HG02885 (cell line): ENCODE measurements around the gene TRIML2.
"Not testable (repeated sequence)": the region's sequence is repeated elsewhere in the genome, so short reads cannot be mapped to it uniquely, and the experiment has no call there.

ENCODE experiments used
- ATAC-seq: cut with Tn5 transposase; IDR thresholded peaks from one replicate; pipeline ENCODE4 v1.9.1; 2021; ENCODE audit warnings: mild to moderate bottlenecking; ENCODE audit not compliant: unreplicated experiment, poor library complexity

TRIML2 gene

GRCh38 chr4:188107931-188108843 is 1.2 kb downstream of the TRIML2 start:
- no peak for ATAC-seq

DNA sequence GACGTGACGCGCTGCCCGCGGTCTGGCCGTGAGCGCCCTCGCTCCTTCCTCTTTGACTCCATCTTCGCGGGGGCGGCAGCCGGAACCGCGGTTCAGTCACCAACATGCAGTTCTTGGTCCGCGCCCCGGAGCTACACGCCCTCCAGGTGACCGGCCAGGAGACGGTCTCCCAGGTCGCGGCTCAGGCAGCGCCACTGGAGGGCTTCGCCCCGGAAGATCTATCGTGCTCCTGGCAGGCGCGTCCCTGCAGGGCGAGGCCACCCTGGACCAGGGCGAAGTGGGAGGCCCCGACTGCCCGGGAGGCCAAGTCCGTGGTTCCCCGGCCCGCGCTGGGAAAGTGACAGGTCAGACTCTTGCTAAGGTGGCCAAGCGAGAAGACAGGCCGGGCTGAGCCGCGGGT is 2.9 kb downstream of the TRIML2 start:
- ATAC-seq = no peak

GRCh38 chr4:188092824-188093223 is 16.6 kb downstream of the TRIML2 start:
- no peak for ATAC-seq

DNA sequence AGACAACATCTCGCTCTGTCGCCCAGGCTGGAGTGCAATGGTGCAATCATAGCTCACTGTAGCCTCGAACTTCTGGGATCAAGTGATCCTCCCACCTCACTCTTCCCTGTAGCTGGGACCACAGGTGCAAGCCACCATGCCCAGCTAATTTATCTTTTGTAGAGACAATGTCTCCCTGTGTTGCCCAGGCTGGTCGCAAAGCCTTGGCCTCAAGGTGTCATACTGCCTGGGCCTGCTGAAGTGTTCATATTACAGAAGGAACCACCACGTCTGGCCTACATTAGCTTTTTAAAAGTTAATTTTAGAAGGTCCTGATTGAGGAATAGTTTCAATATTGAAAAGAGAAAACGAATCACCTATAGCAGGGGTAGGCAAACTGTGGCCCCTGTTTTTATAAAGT is 22.5 kb downstream of the TRIML2 start:
- ATAC-seq = no peak

- ATAC-seq = no peak
These were observed 26.6 kb downstream of the TRIML2 start for GRCh38 chr4:188082796-188083195.

- ATAC-seq = no peak
These were observed 31.3 kb downstream of the TRIML2 start for GRCh38 chr4:188078116-188078515.

GRCh38 chr4:188076169-188076568 is 33.2 kb downstream of the TRIML2 start:
- no peak for ATAC-seq

- ATAC-seq = no peak
These were observed 48.3 kb downstream of the TRIML2 start for GRCh38 chr4:188061083-188061482.

DNA sequence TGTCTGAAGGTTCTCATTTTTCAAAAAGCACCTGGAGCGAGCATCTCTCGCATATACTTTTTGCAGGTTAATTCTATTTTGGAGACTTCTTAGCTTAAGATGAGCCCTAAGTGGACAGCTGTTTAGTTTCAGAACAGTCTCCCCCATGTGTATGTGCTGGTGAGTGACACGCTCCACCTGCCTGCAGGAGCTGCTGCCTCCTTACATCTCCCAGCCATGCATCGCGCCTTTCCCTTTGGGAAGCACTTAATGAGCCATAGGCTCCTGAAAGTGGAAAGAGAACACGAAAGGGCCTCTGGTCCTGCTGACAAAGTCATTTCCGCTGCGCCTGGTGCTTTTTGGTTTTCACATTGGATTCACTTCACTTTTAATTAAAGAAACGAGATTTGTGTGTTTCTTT is 56.1 kb downstream of the TRIML2 start:
- ATAC-seq = no peak

GRCh38 chr4:188046657-188047056 is 62.7 kb downstream of the TRIML2 start:
- no peak for ATAC-seq

DNA sequence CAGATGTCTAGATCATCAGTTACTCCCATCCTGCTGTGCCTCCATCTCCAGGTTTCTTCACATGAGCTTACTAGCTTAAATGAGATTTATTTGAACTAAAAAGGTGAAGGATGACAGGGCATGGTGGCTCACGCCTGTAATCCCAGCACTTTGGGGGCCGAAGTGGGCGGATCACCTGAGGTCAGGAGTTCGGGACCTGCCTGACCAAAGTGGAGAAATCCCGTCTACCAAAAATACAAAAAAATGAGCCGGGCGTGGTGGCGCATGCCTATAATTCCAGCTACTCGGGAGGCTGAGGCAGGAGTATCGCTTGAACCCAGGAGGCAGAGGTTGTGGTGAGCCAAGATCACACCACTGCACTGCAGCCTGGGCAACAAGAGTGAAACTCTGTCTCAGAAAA is 63.9 kb downstream of the TRIML2 start:
- not testable (repeated sequence) for ATAC-seq

- ATAC-seq = no peak
These were observed 66.2 kb downstream of the TRIML2 start for GRCh38 chr4:188043154-188043553.

GRCh38 chr4:188042191-188042590 is 67.2 kb downstream of the TRIML2 start:
- no peak for ATAC-seq

DNA sequence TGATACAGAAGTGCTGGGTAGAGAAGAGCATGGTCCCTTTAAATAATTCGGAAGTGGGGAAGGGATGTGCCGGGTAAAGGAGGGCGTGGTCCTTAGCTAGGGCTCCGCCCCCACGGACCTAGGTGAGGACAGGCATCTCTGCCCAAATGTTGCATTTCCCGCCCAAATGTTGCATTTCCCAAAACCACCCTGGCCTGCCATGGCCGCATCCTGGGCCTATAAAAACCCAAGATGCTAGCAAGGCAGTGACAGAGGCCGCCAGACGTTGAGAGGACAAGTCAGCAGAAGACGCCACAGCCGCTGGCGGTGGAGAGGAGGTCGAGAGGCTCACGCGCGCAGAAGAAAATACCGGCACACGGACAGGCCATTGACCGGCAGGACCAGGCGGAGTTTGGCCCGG is 67.7 kb downstream of the TRIML2 start:
- no peak for ATAC-seq
